ENCODE measurements around the gene MEGF10. TPM values are rescaled to one million over a fixed set of nuclear protein-coding genes. Genes with fewer than 3 reads are reported as not detected.

Gene MEGF10
- total RNA-seq, 3 donors from 2014 or later: 0.48 to 14.4 (median 2.3) TPM

- Histone ChIP-seq H3K4me1 (no peaks in the 10 kb centered on the region), H3K9me3 (no peaks in the 10 kb centered on the region), H3K27ac (no peak overlapping the region), H3K27me3 (no peaks in the 10 kb centered on the region), H3K4me3 (no peak overlapping the region), H3K36me3 (no peaks in the 10 kb centered on the region)
- TF ChIP-seq CTCF (IDR thresholded peaks at IDR 0.05) (no peak), POLR2A (IDR thresholded peaks at IDR 0.05) (no peak), POLR2AphosphoS5 (IDR thresholded peaks at IDR 0.05) (no peak)
- no peak for DNase-seq (ENCODE audit: low spot score in 2 of 2)
- intact Hi-C loops (cut with DNase I; ENCODE audit: low total_unique reads): loop anchor here (10.0 kb wide), 1 partner anchor 1789 kb away; no protein-coding TSS in a partner anchor
These were observed 72.8 kb downstream of the MEGF10 start for GRCh38 chr5:127363403-127363802.

GRCh38 chr5:127367029-127367428 is 76.4 kb downstream of the MEGF10 start:
- H3K36me3 ChIP-seq: no peaks in the 10 kb centered on the region
- H3K9me3 ChIP-seq: no peaks in the 10 kb centered on the region
- intact Hi-C loops (cut with DNase I; ENCODE audit: low total_unique reads): loop anchor here (10.0 kb wide), 1 partner anchor 1792 kb away; no protein-coding TSS in a partner anchor
- H3K4me3 ChIP-seq: no peak overlapping the region
- no peak overlapping the region for H3K27ac ChIP-seq
- H3K27me3 ChIP-seq: no peaks in the 10 kb centered on the region
- H3K4me1 ChIP-seq: no peaks in the 10 kb centered on the region
- no peak for TF ChIP-seq POLR2AphosphoS5 (IDR thresholded peaks at IDR 0.05)
- TF ChIP-seq CTCF (IDR thresholded peaks at IDR 0.05): no peak
- no peak for TF ChIP-seq POLR2A (IDR thresholded peaks at IDR 0.05)
- DNase-seq (ENCODE audit: low spot score in 2 of 2): no peak

- peak overlapping the region in 1 of 2 donors; percentile 28 for H3K27ac ChIP-seq
- no peaks in the 10 kb centered on the region for H3K4me1 ChIP-seq
- intact Hi-C loops (cut with DNase I; ENCODE audit: low total_unique reads): loop anchor here (10.0 kb wide), 1 partner anchor 1793 kb away; no protein-coding TSS in a partner anchor
- no peak overlapping the region for H3K4me3 ChIP-seq
- H3K9me3 ChIP-seq: no peaks in the 10 kb centered on the region
- no peak for DNase-seq (ENCODE audit: low spot score in 2 of 2)
- no peaks in the 10 kb centered on the region for H3K27me3 ChIP-seq
- TF ChIP-seq POLR2A (IDR thresholded peaks at IDR 0.05) (no peak), CTCF (IDR thresholded peaks at IDR 0.05) (no peak), POLR2AphosphoS5 (IDR thresholded peaks at IDR 0.05) (no peak)
- no peaks in the 10 kb centered on the region for H3K36me3 ChIP-seq
These were observed 77.4 kb downstream of the MEGF10 start for GRCh38 chr5:127367946-127368465.

GRCh38 chr5:127369796-127370195 is 79.2 kb downstream of the MEGF10 start:
- intact Hi-C loops (cut with DNase I; ENCODE audit: low total_unique reads): loop anchor here (10.0 kb wide), 1 partner anchor 1795 kb away; no protein-coding TSS in a partner anchor
- no peak for DNase-seq (ENCODE audit: low spot score in 2 of 2)
- no peak for TF ChIP-seq CTCF (IDR thresholded peaks at IDR 0.05)
- no peak for TF ChIP-seq POLR2AphosphoS5 (IDR thresholded peaks at IDR 0.05)
- Histone ChIP-seq H3K4me1 (no peaks in the 10 kb centered on the region), H3K36me3 (no peaks in the 10 kb centered on the region), H3K4me3 (no peak overlapping the region), H3K27me3 (no peaks in the 10 kb centered on the region), H3K9me3 (no peaks in the 10 kb centered on the region), H3K27ac (no peak overlapping the region)

GRCh38 chr5:127370631-127371030 is 80.0 kb downstream of the MEGF10 start:
- DNase-seq (ENCODE audit: low spot score in 2 of 2): no peak
- no peaks in the 10 kb centered on the region for H3K27me3 ChIP-seq
- H3K4me3 ChIP-seq: no peak overlapping the region
- no peaks in the 10 kb centered on the region for H3K36me3 ChIP-seq
- no peak overlapping the region for H3K27ac ChIP-seq
- no peaks in the 10 kb centered on the region for H3K4me1 ChIP-seq
- intact Hi-C loops (cut with DNase I; ENCODE audit: low total_unique reads): no loop called here
- no peaks in the 10 kb centered on the region for H3K9me3 ChIP-seq
- TF ChIP-seq CTCF (IDR thresholded peaks at IDR 0.05) (no peak), POLR2A (IDR thresholded peaks at IDR 0.05) (no peak), POLR2AphosphoS5 (IDR thresholded peaks at IDR 0.05) (no peak)
